K562 (cell line): Measurements from ENCODE around the gene MBNL2. TPM values are rescaled to one million over a fixed set of nuclear protein-coding genes. Genes with fewer than 3 reads are reported as not detected.

Source experiments
- ATAC-seq: fragments of 200-7000 bp; cut with Tn5 transposase; 3 replicates; pipeline ENCODE4 v1.9.1; 2020; ENCODE audit warnings: moderate library complexity
- BruUV-seq: library from RNA; stranded (reverse); fragments of 400-500 nt; replicated peaks from 2 replicates; lab custom pipeline; 2021; lab: Mats Ljungman, UMichigan
- CTCF ChIA-PET: fragments of 300-600 bp; formaldehyde crosslinking; extraction: SDS; loops from one replicate; lab custom pipeline; 2021; ENCODE audit warnings: low intra/inter-chr PET ratio; lab: Yijun Ruan, JAX
- POLR2A ChIA-PET: fragments of 300-600, 350-650 bp; sonication (Branson Sonifier 250); formaldehyde crosslinking; extraction: SDS; loops from one replicate; lab custom pipeline; 2021; ENCODE audit warnings: antibody characterized with exemption, inconsistent platforms; lab: Yijun Ruan, JAX
- DNase-seq, 4 experiments: peaks; one replicate each; pipeline versions ENCODE4 v3.0.0 to v3.0.0-alpha.2; 2011 to 2018; ENCODE audit warnings: low spot score in 3 of 4, mixed read lengths in 3 of 4; ENCODE audit errors: extremely low read depth in 1 of 4
- FAIRE-seq: peaks from 2 replicates; lab custom pipeline; 2011; peaks lifted over from hg19 to GRCh38; lab: Jason Lieb, UNC
- H2AFZ ChIP-seq: 2 replicates; pipeline ENCODE4 v1.6.0; 2011; ENCODE audit warnings: low read depth, low read length, control low read depth, inconsistent platforms
- H3K27ac ChIP-seq: fragments of 200-600 bp; 3 replicates; pipeline ENCODE4 v1.8.0; 2011; ENCODE audit warnings: low read depth, mild to moderate bottlenecking, control low read depth, inconsistent platforms, low read length, moderate library complexity, mixed read lengths; ENCODE audit errors: extremely low read depth
- H3K27me3 ChIP-seq, 2 experiments: fragments of 300-600 bp in 1 of 2; 2 replicates in 1 of 2; 3 replicates in 1 of 2; pipeline versions ENCODE4 v1.6.0 to v1.8.0; 2011; ENCODE audit warnings: inconsistent platforms in 2 of 2, low read length in 2 of 2, mild to moderate bottlenecking in 1 of 2, mixed read lengths in 1 of 2, moderate library complexity in 1 of 2; ENCODE audit not compliant: control insufficient read depth in 2 of 2, insufficient read depth in 2 of 2
- H3K36me3 ChIP-seq: fragments of 300-600 bp; 3 replicates; pipeline ENCODE4 v1.8.0; 2011; ENCODE audit warnings: mild to moderate bottlenecking, low read length, inconsistent platforms; ENCODE audit not compliant: control insufficient read depth, insufficient read depth
- H3K4me1 ChIP-seq, 2 experiments: fragments of 200-600 bp in 1 of 2; replicated peaks in 1 of 2; 2 replicates in 1 of 2; 3 replicates in 1 of 2; pipeline versions ENCODE4 v1.5.1 to v1.8.0; 2011; ENCODE audit warnings: inconsistent platforms in 2 of 2, low read length in 2 of 2, mild to moderate bottlenecking in 1 of 2, mixed read lengths in 1 of 2, moderate library complexity in 1 of 2; ENCODE audit not compliant: control insufficient read depth in 2 of 2, insufficient read depth in 2 of 2
- H3K4me2 ChIP-seq: 2 replicates; pipeline ENCODE4 v1.6.1; 2011; ENCODE audit warnings: low read length, control low read depth, inconsistent platforms, mixed read lengths; ENCODE audit not compliant: insufficient read depth
- H3K4me3 ChIP-seq: fragments of 200-600 bp; sonication (generic), shearing (Covaris generic); 2 replicates; pipeline ENCODE4 v1.5.1; 2016; ENCODE audit warnings: control low read depth, inconsistent platforms
- H3K79me2 ChIP-seq: fragments of 200-600 bp; 3 replicates; pipeline ENCODE4 v1.8.0; 2011; ENCODE audit warnings: low read length, inconsistent platforms; ENCODE audit not compliant: control insufficient read depth, insufficient read depth
- H3K9ac ChIP-seq, 2 experiments: 2 replicates each; pipeline versions ENCODE4 v1.6.0 to v1.6.1; 2011; ENCODE audit warnings: low read depth in 2 of 2, low read length in 2 of 2, control low read depth in 1 of 2, inconsistent platforms in 1 of 2, mild to moderate bottlenecking in 1 of 2, mixed read lengths in 1 of 2; ENCODE audit not compliant: insufficient read depth in 1 of 2
- H3K9me1 ChIP-seq: one replicate; pipeline ENCODE4 v1.6.0; 2011; ENCODE audit warnings: inconsistent platforms, mild to moderate bottlenecking, low read length, moderate library complexity; ENCODE audit not compliant: control insufficient read depth, insufficient read depth
- H3K9me3 ChIP-seq: replicated peaks from 2 replicates; pipeline ENCODE4 v1.5.1; 2011; ENCODE audit warnings: low read depth, low read length, inconsistent platforms; ENCODE audit not compliant: control insufficient read depth, insufficient read depth
- H4K20me1 ChIP-seq: replicated peaks from 2 replicates; pipeline ENCODE4 v1.6.1; 2011; ENCODE audit warnings: low read length, inconsistent platforms, mixed read lengths; ENCODE audit not compliant: control insufficient read depth, insufficient read depth
- CSDE1 ChIP-seq, 2 experiments: fragments of 450-650 bp; IDR thresholded peaks; 2 replicates each; pipeline ENCODE4 v1.6.1; 2016; ENCODE audit warnings: mild to moderate bottlenecking in 1 of 2
- FOXA1 ChIP-seq: fragments of 450-650 bp; IDR thresholded peaks from 2 replicates; pipeline ENCODE4 v1.6.1; 2016; ENCODE audit warnings: mild to moderate bottlenecking, borderline replicate concordance
- ILF3 ChIP-seq: fragments of 450-650 bp; IDR thresholded peaks from 2 replicates; pipeline ENCODE4 v1.6.1; 2018; ENCODE audit warnings: antibody characterized with exemption, mild to moderate bottlenecking, moderate library complexity, borderline replicate concordance
- L3MBTL2 ChIP-seq: fragments of 450-650 bp; IDR thresholded peaks from 2 replicates; pipeline ENCODE4 v1.6.1; 2016; ENCODE audit warnings: mild to moderate bottlenecking, moderate library complexity
- MBD2 ChIP-seq: sonication (generic); IDR thresholded peaks from 2 replicates; pipeline ENCODE4 v1.6.1; 2016; ENCODE audit warnings: low read depth, borderline replicate concordance
- MYBL2 ChIP-seq, 2 experiments: fragments of 450-650 bp in 1 of 2; sonication (generic) in 1 of 2; formaldehyde crosslinking in 1 of 2; IDR thresholded peaks; 2 replicates each; pipeline versions ENCODE4 v1.6.1 to v1.8.1; 2017 to 2022; ENCODE audit warnings: borderline replicate concordance in 1 of 2, inconsistent platforms in 1 of 2, low read depth in 1 of 2, mild to moderate bottlenecking in 1 of 2, missing genetic modification reagents in 1 of 2, moderate library complexity in 1 of 2
- NR3C1 ChIP-seq: sonication (generic); formaldehyde crosslinking; IDR thresholded peaks from 2 replicates; pipeline ENCODE4 v1.8.1; 2022; ENCODE audit warnings: missing genetic modification reagents
- PKNOX1 ChIP-seq: fragments of 450-650 bp; IDR thresholded peaks from 2 replicates; pipeline ENCODE4 v1.6.1; 2016
- RCOR1 ChIP-seq, 2 experiments: IDR thresholded peaks; 2 replicates each; pipeline ENCODE4 v1.6.1; 2012; ENCODE audit warnings: low read depth in 2 of 2, low read length in 2 of 2, borderline replicate concordance in 1 of 2, improper control_type of control experiment in 1 of 2
- RUNX1 ChIP-seq: sonication (generic); IDR thresholded peaks from 2 replicates; pipeline ENCODE4 v1.6.1; 2016; ENCODE audit warnings: antibody characterized with exemption, low read depth
- SMAD1 ChIP-seq: fragments of 150-350 bp; IDR thresholded peaks from 2 replicates; pipeline ENCODE4 v1.6.1; 2014; ENCODE audit warnings: low read length, low read depth; ENCODE audit not compliant: partially characterized antibody
- STAT5B ChIP-seq: fragments of 250-450 bp; sonication (Bioruptor Pico); IDR thresholded peaks from 2 replicates; pipeline ENCODE4 v1.8.0; 2021; ENCODE audit warnings: mild to moderate bottlenecking, inconsistent platforms
- TCF7L2 ChIP-seq: fragments of 150-350 bp; IDR thresholded peaks from 2 replicates; pipeline ENCODE4 v1.6.1; 2016; ENCODE audit warnings: low read depth, mild to moderate bottlenecking, low read length, moderate library complexity
- ZC3H4 ChIP-seq: sonication (generic); formaldehyde crosslinking; IDR thresholded peaks from 2 replicates; pipeline ENCODE4 v1.9.0; 2021; ENCODE audit warnings: missing genetic modification reagents, borderline replicate concordance
- ZEB2 ChIP-seq: fragments of 450-650 bp; IDR thresholded peaks from 2 replicates; pipeline ENCODE4 v1.6.1; 2016
- ZNF507 ChIP-seq: conservative IDR thresholded peaks from 2 replicates; pipeline ENCODE4 v1.6.1; 2017; ENCODE audit warnings: missing genetic modification characterization, missing compliant biosample characterization
- ZSCAN29 ChIP-seq: fragments of 450-650 bp; IDR thresholded peaks from 2 replicates; pipeline ENCODE4 v1.6.1; 2017
- WGBS: fragments of 100-300 bp; shearing (Covaris generic); methylation state at CpG from one replicate; pipeline ENCODE4 v1.1.6; 2016; ENCODE audit warnings: low coverage, mixed read lengths; ENCODE audit not compliant: insufficient coverage; ENCODE audit errors: missing lambda C conversion rate; 5-methylcytosine and 5-hydroxymethylcytosine counted together
- in situ Hi-C: fragments of 300-500 bp; cut with MboI; formaldehyde crosslinking; loops from 4 replicates; pipeline ENCODE4 v1.15.0; 2018; ENCODE audit warnings: inconsistent platforms, mixed read lengths
- intact Hi-C: fragments of 100-400 bp; cut with micrococcal nuclease; formaldehyde crosslinking; loops from 2 replicates; pipeline ENCODE4 v1.14.2; 2022
- polyA plus RNA-seq, 8 experiments: library from polyadenylated mRNA; depleted of rRNA in 4 of 8; stranded (reverse) in 5 of 8; unstranded in 3 of 8; fragments of >200 nt; fragmentation: Nextera tagmentation in 2 of 8; fragmentation: Illumina TruSeq in 1 of 8; extraction: Ambion mirVana in 2 of 8; extraction: Trizol in 1 of 8; gene quantifications; 2 replicates each; pipeline versions ENCODE4 v1.2.1 to v1.2.3, GENCODE V29; 2011 to 2014; ENCODE audit warnings: inconsistent platforms in 1 of 8, missing spikeins in 1 of 8
- total RNA-seq, 7 experiments: library from RNA; depleted of rRNA in 6 of 7; stranded (reverse); fragments of >200 nt in 6 of 7; fragmentation: Illumina TruSeq in 2 of 7; extraction: Trizol in 2 of 7; gene quantifications; 2 replicates each; pipeline versions ENCODE4 v1.2.1 to v1.2.3, GENCODE V29; 2011 to 2021; ENCODE audit warnings: low replicate concordance in 1 of 7
- TF ChIP-seq, protein P1 (sequence below): fragments of 250-450 bp; sonication (Bioruptor Pico); IDR thresholded peaks from 2 replicates; pipeline ENCODE4 v1.6.1; 2021; ENCODE audit warnings: mild to moderate bottlenecking
- TF ChIP-seq, protein P2 (sequence below): fragments of 450-650 bp; IDR thresholded peaks from 2 replicates; pipeline ENCODE4 v1.6.1; 2018; ENCODE audit warnings: mild to moderate bottlenecking, low read depth; ENCODE audit not compliant: partially characterized antibody
- TF ChIP-seq, protein P3 (sequence below): fragments of 250-450 bp; sonication (Bioruptor Pico); IDR thresholded peaks from 2 replicates; pipeline ENCODE4 v1.8.0; 2022; ENCODE audit warnings: inconsistent platforms, mild to moderate bottlenecking, moderate library complexity, borderline replicate concordance

Gene MBNL2
- total and polyA plus RNA-seq, 9 of the 15 experiments (the other 6 are each of a cell fraction or from before 2014, with no cell fraction given): 7.0 to 24.8 (median 13.8) TPM

DNA sequence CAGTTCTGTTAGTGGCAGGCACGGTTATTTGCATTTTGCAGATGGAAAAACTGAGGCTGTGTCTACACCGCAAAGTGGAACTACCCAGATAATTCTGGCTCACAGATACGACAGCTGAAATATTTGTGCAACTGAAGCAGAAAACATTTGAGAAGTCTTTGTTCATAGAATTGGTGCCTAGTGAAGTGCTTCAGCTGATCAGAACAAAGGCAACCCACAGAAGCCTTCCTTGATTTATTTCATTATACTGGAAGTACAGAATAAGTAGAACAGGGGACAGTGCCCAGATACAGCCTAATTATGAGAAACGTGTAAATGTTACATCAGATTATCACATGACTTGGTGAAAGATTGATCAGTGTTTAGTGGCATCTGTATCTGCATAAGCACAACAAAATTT, 138.5 kb downstream of the MBNL2 start:
- in situ Hi-C loops (no loop called here), intact Hi-C loops (loop anchor here (10.0 kb wide), 1 partner anchor 204 kb away; no protein-coding TSS in a partner anchor)
- H3K79me2 ChIP-seq: no peaks in the 10 kb centered on the region
- ChIA-PET POLR2A (no interaction called here), CTCF (interaction anchor here (1.2 kb wide), 1 partner anchor 252 kb away, joined by 3 read pairs; no protein-coding TSS in a partner anchor)
- no TSS peak for BruUV-seq
- no peak overlapping the region for H2AFZ ChIP-seq
- no peaks in the 10 kb centered on the region for H3K9me1 ChIP-seq
- FAIRE-seq: no peak
- no peak overlapping the region for H3K27ac ChIP-seq
- H3K4me1 ChIP-seq: no peaks in the 10 kb centered on the region
- H3K27me3 ChIP-seq: no peaks in the 10 kb centered on the region
- TF ChIP-seq ZEB2 (no peak), ZNF507 (tag) (no peak), STAT5B (no peak), ZC3H4 (CRISPR knock-in tag) (no peak), TCF7L2 (no peak), MYBL2 (IDR thresholded peaks at IDR 0.05; ENCODE audit: low read depth) (no peak), MYBL2 (CRISPR knock-in tag; IDR thresholded peaks at IDR 0.05; ENCODE audit: borderline replicate concordance) (no peak), RUNX1 (no peak), RCOR1 (IDR thresholded peaks at IDR 0.05; ENCODE audit: borderline replicate concordance in 1 of 2, low read depth in 2 of 2, low read length in 2 of 2) (no peak), CSDE1 (IDR thresholded peaks at IDR 0.05) (no peak), MBD2 (no peak), NR3C1 (CRISPR knock-in tag) (no peak), PKNOX1 (no peak), ZSCAN29 (no peak), ILF3 (no peak), L3MBTL2 (no peak), SMAD1 (no peak), FOXA1 (no peak)
- TF ChIP-seq, protein P1, sequence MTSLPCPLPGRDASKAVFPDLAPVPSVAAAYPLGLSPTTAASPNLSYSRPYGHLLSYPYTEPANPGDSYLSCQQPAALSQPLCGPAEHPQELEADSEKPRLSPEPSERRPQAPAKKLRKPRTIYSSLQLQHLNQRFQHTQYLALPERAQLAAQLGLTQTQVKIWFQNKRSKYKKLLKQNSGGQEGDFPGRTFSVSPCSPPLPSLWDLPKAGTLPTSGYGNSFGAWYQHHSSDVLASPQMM (CRISPR knock-in tag): no peak
- TF ChIP-seq, protein P2, sequence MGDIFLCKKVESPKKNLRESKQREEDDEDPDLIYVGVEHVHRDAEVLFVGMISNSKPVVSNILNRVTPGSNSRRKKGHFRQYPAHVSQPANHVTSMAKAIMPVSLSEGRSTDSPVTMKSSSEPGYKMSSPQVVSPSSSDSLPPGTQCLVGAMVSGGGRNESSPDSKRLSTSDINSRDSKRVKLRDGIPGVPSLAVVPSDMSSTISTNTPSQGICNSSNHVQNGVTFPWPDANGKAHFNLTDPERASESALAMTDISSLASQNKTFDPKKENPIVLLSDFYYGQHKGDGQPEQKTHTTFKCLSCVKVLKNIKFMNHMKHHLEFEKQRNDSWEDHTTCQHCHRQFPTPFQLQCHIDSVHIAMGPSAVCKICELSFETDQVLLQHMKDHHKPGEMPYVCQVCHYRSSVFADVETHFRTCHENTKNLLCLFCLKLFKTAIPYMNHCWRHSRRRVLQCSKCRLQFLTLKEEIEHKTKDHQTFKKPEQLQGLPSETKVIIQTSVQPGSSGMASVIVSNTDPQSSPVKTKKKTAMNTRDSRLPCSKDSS: no peak
- TF ChIP-seq, protein P3, sequence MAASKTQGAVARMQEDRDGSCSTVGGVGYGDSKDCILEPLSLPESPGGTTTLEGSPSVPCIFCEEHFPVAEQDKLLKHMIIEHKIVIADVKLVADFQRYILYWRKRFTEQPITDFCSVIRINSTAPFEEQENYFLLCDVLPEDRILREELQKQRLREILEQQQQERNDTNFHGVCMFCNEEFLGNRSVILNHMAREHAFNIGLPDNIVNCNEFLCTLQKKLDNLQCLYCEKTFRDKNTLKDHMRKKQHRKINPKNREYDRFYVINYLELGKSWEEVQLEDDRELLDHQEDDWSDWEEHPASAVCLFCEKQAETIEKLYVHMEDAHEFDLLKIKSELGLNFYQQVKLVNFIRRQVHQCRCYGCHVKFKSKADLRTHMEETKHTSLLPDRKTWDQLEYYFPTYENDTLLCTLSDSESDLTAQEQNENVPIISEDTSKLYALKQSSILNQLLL (CRISPR knock-in tag): no peak
- no peak for DNase-seq
- no peaks in the 10 kb centered on the region for H3K9me3 ChIP-seq
- 76% methylated on average over 4 of the region's 4 CpGs for WGBS
- no peak overlapping the region for H3K4me3 ChIP-seq
- ATAC-seq: no peak
- H3K9ac ChIP-seq: no peak overlapping the region
- peaks cover 12% of the 10 kb centered on the region for H3K36me3 ChIP-seq
- H4K20me1 ChIP-seq: no peaks in the 10 kb centered on the region
- H3K4me2 ChIP-seq: no peak overlapping the region
